ENCODE data around the gene OGA.

Gene OGA

DNA sequence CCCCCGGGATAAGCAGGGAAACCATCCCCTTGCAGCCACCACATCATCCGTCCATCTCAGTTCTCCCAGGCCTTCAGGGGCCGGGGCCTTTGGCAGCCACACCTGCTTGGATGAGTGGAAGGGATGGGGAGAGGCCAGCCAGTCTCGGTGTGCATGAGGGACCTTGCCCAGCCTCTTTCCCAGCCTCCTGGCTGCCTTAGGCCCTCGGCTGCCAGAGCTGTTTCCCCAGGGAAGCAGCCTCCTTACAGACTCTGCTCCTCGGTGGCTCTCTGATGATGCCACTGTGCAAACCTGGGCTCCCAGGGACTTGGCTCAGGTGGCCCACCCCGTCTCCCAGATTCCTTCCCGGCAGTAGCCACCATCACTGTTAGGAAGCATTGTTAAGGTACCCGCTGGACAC is 57.0 kb downstream of the OGA start:
- no peak for DNase-seq (ENCODE audit: low read depth in 2 of 2, low spot score in 1 of 2)

DNA sequence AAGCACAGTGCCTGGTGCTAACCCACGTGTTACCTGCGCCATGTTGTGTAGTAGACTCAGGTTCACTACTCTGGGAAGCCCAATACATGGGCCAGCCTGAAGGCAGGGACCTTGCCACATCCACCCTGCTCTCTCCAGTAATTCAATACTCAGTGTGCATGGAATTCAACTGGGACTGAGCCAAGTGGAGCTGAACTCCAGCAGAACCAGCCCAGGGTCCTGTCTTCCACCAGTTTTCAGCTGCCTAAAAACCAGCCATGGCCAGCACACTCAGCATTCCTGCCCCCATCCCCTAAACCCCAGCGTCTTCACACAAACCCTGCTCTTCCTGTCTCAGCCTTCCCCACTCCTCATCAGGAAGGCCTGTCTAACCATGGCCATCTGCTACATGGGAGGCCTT is 57.7 kb downstream of the OGA start:
- DNase-seq (ENCODE audit: low read depth in 2 of 2, low spot score in 1 of 2), result no peak

DNA sequence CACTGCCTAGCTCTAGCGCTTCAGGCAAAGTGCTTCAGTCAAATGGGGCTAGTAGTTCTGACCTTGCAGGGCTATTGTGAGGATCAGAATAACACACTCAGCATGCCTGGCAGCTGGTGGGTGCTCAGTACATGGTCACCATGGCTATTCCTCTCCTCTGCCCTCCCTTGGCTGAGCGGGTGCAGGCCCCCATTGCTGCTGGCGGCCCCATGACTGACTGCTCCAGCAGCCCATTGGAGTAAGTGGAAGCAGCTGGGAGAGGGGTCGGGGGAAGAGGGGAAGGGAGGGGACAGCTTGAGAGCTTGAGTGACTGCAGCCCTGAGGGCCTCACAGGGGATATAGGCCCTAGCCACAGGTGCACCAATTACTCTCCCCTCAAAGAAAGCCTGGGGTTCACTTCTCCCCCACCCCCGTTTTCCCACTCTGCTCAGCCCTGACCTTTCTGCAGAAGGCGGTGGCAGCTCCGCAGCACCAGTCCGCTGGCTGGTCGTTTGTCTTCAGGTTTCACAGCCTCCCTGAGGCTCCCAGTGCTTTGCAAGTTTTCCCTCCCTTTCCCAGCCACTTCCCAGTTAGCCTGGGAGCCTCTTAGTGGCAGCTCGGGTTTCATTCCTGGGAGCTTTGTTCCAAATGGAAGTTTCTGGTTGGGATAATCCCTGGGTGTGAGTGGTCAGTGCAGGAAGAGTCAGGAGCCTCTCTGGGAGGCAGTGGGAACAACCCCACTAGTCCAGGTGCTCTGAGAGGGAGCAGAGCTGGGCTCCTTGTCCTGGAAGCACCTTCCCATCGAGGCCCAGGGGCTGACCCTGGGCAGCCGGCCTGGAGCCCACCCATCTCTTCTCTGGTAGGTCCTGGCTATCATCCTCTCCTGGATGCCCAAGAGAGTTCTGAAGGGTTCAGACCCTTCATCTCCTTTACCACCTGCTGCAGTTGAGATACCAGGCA is 58.7 kb downstream of the OGA start:
- DNase-seq (ENCODE audit: low read depth in 2 of 2, low spot score in 1 of 2), result no peak

DNA sequence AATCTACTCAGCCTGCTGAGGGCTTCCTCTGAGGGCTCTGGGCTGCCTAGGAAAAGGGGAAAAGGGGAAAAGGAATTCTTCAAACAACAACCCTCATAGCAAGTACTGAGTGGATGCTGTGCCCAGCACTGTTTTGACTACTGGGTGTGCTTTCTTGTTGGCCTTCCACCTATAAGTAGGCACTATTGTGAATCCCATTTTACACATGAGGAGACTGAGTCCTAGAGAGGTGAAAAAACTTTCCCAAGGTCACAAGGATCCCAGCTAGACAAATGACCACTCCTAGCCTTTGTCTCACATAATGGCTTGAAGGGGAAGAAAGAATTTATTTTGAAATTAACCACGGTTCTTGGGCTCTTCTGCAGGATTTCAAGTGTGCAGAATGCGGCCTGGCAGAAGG is 59.4 kb downstream of the OGA start:
- no peak for DNase-seq (ENCODE audit: low read depth in 2 of 2, low spot score in 1 of 2)

DNA sequence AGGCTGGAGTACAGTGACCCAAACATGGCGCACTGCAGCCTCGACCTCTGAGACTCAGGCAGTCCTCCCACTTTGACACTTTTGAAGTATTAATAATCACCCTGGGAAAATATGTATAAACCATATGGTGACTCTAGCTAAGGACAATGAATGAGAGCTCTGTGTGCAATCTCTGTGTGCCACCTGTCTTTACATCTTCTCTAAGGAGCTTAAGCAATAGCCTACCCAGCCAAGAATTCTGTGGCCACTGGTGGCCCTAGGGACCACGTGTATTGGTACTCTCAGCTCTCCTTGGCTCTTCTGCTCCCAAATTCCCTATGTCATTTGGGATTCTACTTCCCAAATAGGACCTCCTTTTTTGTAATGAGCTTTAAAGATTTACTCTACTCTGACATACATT is 66.0 kb downstream of the OGA start:
- no peak for DNase-seq (ENCODE audit: low read depth in 2 of 2, low spot score in 1 of 2)

DNA sequence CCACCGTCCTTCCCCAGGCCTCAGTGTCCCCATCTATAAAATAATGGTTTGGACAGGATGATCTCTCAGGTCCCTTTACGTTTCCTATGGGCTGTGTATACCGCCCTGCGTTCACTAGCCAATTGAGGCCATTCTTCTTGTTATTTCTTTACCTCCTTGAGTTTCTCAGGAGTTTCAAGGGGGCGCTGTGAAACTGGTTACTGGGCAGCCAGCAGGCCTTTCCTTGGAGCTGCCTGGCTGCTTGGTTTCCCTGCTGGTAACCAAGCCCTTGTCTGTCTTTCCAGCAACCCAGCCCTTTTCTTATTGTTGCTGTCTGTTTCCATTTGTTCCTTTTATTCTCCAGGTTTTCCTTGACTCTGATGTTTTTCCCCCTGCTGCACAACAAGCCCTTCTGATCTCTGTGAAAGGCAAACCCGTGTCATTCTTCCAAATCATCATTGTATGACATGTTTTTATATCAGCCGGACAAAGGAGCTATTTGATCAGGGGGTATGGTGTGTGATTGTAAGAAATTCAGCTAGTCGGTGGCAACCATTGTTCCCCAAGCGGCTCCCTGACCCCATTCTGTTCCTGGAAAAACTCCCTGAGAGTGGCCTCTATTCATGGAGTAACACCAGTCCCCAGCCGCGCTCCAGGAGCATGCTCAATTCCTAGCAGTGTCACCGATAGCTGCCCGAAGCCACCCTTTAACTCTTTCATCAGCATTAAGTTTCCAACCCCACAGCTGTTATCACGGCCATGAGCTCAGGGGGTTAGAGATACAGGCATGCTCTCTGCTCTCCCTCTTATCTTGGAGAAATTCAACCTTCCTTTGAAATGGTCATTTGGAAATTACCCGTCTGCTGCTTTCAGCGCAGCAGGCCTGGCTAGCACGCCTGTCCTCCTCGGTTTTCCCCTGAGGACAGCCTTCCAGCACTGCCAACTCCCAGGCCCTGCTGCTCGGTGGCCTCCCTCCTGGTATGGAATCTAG is 68.9 kb downstream of the OGA start:
- no peak for DNase-seq (ENCODE audit: low read depth in 2 of 2, low spot score in 1 of 2)

DNA sequence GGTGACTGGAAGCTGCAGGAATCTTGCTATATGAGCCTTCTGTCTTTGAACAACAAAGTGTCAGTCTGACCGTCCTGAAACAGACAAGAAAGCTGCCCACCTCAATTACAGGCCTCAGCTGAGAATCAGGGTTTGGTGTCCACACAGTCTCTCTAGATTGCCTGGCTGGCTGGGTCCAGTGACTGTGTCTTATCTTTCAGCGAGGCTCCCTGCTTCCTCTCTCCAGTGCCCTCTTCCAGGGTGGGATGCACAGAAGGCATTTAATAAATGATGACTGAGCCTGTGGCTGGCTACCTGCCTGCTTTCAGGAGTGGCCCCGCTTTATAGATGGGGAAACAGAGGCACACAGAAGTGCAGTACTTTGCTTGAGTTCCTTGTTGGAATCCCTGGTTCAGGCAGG is 69.7 kb downstream of the OGA start:
- no peak for DNase-seq (ENCODE audit: low read depth in 2 of 2, low spot score in 1 of 2)

DNA sequence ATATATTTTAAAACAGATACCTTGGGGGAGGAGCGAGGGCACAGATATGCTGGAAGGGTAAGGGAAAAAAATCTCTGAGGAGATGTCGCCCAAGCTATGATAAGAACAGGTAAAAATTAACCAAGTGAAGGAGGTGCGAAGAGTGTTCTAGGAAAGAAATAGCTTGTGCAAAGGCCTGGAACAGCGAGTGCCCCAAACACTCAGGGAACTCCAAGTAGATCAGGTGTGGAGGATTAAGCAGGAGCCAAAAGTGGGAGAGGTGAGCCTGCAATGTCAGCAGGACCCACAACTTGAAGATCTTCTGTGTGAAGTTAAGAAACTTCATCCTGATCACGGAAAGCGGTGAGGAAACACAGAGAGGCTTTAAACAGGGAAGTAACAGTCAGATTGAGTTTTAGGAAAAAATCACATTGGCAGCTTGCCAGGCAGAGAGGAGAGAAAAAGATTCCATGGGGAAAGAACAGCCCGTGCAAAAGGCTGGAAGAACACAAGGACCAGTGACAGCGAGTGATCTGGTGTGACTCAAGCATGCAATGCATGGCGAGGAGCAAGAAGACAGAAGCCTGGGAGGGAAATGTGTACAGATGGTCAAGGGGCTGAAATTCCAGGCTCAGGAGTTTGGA is 73.1 kb downstream of the OGA start:
- DNase-seq (ENCODE audit: low read depth in 2 of 2, low spot score in 1 of 2), result no peak

DNA sequence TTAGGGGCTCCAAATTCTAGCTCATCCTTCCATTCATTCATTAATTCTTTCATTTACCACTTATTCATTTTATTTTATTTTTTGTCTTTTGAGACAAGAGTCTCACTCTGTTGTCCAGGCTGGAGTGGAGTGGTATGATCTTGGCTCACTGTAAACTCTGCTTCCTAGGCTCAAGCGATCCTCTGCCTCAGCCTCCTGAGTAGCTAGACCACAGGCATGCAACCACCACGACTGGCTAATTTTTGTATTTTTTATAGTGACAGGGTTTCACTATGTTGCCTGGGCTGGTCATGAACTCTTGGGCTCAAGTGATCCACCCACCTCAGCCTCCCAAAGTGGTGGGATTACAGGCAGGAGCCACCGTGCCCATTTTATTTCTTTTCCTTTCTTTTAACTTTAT is 74.0 kb downstream of the OGA start:
- DNase-seq (ENCODE audit: low read depth in 2 of 2, low spot score in 1 of 2), result no peak

DNA sequence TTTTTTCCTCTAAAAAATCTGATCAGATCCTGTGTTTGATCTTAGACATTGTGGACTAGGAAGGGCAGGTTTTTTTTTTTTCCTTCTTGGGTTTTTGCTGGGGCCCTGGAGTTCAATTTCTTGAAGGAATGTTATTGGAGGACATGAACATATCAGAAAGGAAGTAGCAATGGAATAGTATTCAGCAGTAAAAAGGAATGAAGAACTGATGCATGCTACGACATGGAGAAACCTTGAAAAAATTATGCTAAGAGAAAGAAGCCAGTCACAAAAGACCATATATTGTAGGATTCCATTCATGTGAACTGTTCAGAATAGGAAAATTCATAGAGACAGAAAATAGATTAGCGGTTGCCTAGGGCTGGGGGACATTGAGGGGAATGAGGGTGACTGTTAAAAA is 76.3 kb downstream of the OGA start:
- DNase-seq (ENCODE audit: low read depth in 2 of 2, low spot score in 1 of 2), result no peak

DNA sequence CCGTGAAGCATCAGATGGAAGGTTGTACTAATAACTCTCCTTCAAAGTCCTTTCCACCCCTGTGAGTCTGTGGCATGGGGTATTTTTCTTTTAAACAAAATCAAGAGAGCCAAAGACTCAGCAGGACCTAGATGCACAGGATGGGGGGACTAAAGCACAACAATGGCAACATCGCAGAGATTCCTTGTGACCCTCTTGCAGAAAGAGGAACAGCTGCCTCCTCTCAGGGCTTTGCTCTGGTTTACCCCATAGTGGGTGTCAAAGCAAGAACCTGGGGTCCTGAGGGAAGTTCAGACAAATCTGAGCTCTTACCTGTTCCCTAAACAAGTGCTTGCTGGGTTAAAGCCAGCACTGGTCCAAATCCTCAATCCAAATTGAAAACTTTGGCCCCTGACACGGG is 81.6 kb downstream of the OGA start:
- DNase-seq (ENCODE audit: low read depth in 2 of 2, low spot score in 1 of 2), result no peak

Data from stimulated activated CD8-positive, alpha-beta memory T cell treated with anti-CD3 and anti-CD28 coated beads, Interleukin-4, amount 100 ng/mL, for 1 hour (primary cell).